T-helper 2 cell (primary cell): Measurements from ENCODE around the gene AASDH.

ENCODE experiments used
- DNase-seq, 5 experiments: peaks; one replicate each; pipeline versions ENCODE4 v3.0.0 to v3.0.0-alpha.2; 2012 to 2022
- total RNA-seq, 2 donors: gene quantifications; one replicate each; lab custom pipeline; 2026; lab: John Stamatoyannopoulos, UW

AASDH gene
- total RNA-seq, result 11.2 to 24.2 reads per million in 2 donors

- DNase-seq, result peak; percentile 81 to 97 (median 92)
These were observed at the start of gene AASDH for GRCh38 chr4:56387023-56388001. TSS of gene AASDH (minus strand) at chr4:56387491. CDS start at chr4:56384299, 3,192 bp downstream.

GRCh38 chr4:56435140-56435926 is 48.0 kb upstream of the AASDH start, which contains the start of gene PPAT:
TSS of gene PPAT (minus strand) at chr4:56435615. CDS start at chr4:56435477, 138 bp downstream.
- DNase-seq, result peak; percentile 96 to 99 (median 98)

GRCh38 chr4:56434599-56435139 is 47.4 kb upstream of the AASDH start:
- peak in 3 of 5 experiments; percentile 2 to 44 (median 6) for DNase-seq

GRCh38 chr4:56433280-56433679 is 46.0 kb upstream of the AASDH start:
- DNase-seq, result no peak

GRCh38 chr4:56430203-56430602 is 42.9 kb upstream of the AASDH start:
- DNase-seq, result no peak

- no peak for DNase-seq
These were observed 39.9 kb upstream of the AASDH start for GRCh38 chr4:56427179-56427578.

GRCh38 chr4:56426273-56426672 is 39.0 kb upstream of the AASDH start:
- no peak for DNase-seq

GRCh38 chr4:56425518-56425917 is 38.2 kb upstream of the AASDH start:
- no peak for DNase-seq

- peak in 3 of 5 experiments; percentile 12 to 50 (median 25) for DNase-seq
These were observed 37.6 kb upstream of the AASDH start for GRCh38 chr4:56424697-56425514.

- DNase-seq, result no peak
These were observed 36.9 kb upstream of the AASDH start for GRCh38 chr4:56424176-56424575.

GRCh38 chr4:56417396-56417795 is 30.1 kb upstream of the AASDH start:
- DNase-seq, result no peak

GRCh38 chr4:56416349-56416748 is 29.1 kb upstream of the AASDH start:
- DNase-seq, result no peak

GRCh38 chr4:56414135-56414670 is 26.9 kb upstream of the AASDH start:
- DNase-seq, result no peak

- DNase-seq, result peak in 1 of 5 experiments; percentile 37
These were observed 23.2 kb upstream of the AASDH start for GRCh38 chr4:56410247-56411062.

- DNase-seq, result no peak
These were observed 22.3 kb upstream of the AASDH start for GRCh38 chr4:56409511-56410090.

GRCh38 chr4:56408978-56409377 is 21.7 kb upstream of the AASDH start:
- no peak for DNase-seq

- DNase-seq, result no peak
These were observed 18.9 kb upstream of the AASDH start for GRCh38 chr4:56406151-56406550.

GRCh38 chr4:56405016-56405415 is 17.7 kb upstream of the AASDH start:
- DNase-seq, result no peak

GRCh38 chr4:56400560-56400959 is 13.3 kb upstream of the AASDH start:
- DNase-seq, result no peak

GRCh38 chr4:56391270-56391669 is 4.0 kb upstream of the AASDH start:
- DNase-seq, result peak in 1 of 5 experiments; percentile 20
